Activated CD4-positive, alpha-beta memory T cell treated with anti-CD3 and anti-CD28 coated beads, Interleukin-2, amount 10 ng/mL, durations not matched to agents 7 days and 5 days (primary cell): ENCODE data around the gene PARD6A. TPM values are rescaled to one million over a fixed set of nuclear protein-coding genes. Genes with fewer than 3 reads are reported as not detected.

Experiments used
- CTCF ChIA-PET: fragments of 350-600 bp; sonication (Branson Sonifier 250); formaldehyde crosslinking; loops from one replicate; lab custom pipeline; 2021; ENCODE audit warnings: antibody characterized with exemption, inconsistent platforms; lab: Charles Lee
- POLR2A ChIA-PET: fragments of 350-600 bp; sonication (Branson Sonifier 250); formaldehyde crosslinking; loops from one replicate; lab custom pipeline; 2021; ENCODE audit warnings: antibody characterized with exemption; lab: Charles Lee
- DNase-seq: peaks from one replicate; pipeline ENCODE4 v3.0.0-alpha.2; 2020
- H3K27ac Mint-ChIP-seq: one replicate; pipeline ENCODE4 v1.8.0; 2021; ENCODE audit warnings: mild to moderate bottlenecking, mixed read lengths
- H3K27me3 Mint-ChIP-seq: one replicate; pipeline ENCODE4 v1.8.0; 2021; ENCODE audit warnings: mixed read lengths
- H3K36me3 Mint-ChIP-seq: one replicate; pipeline ENCODE4 v1.8.0; 2021; ENCODE audit warnings: low read depth, mixed read lengths
- H3K4me1 Mint-ChIP-seq: one replicate; pipeline ENCODE4 v1.8.0; 2021; ENCODE audit warnings: mixed read lengths
- H3K4me3 Mint-ChIP-seq: one replicate; pipeline ENCODE4 v1.8.0; 2021; ENCODE audit warnings: mild to moderate bottlenecking, mixed read lengths
- H3K9me3 Mint-ChIP-seq: one replicate; pipeline ENCODE4 v1.8.0; 2021; ENCODE audit warnings: mixed read lengths
- total RNA-seq, 2 experiments: library from RNA; stranded (reverse); gene quantifications; one replicate each; pipeline ENCODE4 v1.2.3, GENCODE V29; 2021

Gene PARD6A
- total RNA-seq, 2 experiments from 2014 or later, result 12.2 to 14.0 TPM

DNA sequence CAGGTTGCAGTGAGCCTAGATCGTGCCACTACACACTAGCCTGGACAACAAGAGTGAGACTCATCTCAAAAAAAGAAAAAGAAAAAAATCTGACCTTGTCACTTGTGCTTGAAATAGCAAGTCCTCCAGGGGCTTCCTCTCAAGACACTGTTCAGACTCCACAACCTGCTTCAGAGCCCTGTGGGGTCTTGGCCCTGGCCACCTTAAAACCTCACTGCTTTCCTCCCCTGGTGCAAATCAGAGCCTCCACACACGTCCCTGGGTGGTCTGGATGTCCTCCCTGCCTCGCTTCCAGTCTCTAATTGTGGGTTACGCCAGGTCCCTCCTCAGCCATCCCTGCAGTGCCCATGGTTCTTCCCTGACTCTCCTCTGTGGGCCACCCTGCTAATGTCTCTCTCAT is 5.4 kb upstream of the PARD6A start:
- DNase-seq, result no peak
- ChIA-PET POLR2A (interaction anchor here (6.0 to 6.6 kb wide), 2 partner anchors 9 to 93 kb away, joined by 71 to 109 read pairs; partner anchors contain the start of genes CARMIL2 and CTCF), CTCF (no interaction called here)
- no peaks in the 10 kb centered on the region for H3K9me3 Mint-ChIP-seq
- H3K36me3 Mint-ChIP-seq, result peaks cover 54% of the 10 kb centered on the region
- H3K27me3 Mint-ChIP-seq, result no peaks in the 10 kb centered on the region
- no peak overlapping the region for H3K4me3 Mint-ChIP-seq
- H3K4me1 Mint-ChIP-seq, result peaks cover 26% of the 10 kb centered on the region
- peak overlapping the region; percentile 5 for H3K27ac Mint-ChIP-seq

- no peak for DNase-seq
- Mint-ChIP-seq H3K27ac (no peak overlapping the region), H3K27me3 (no peaks in the 10 kb centered on the region), H3K36me3 (peaks cover 46% of the 10 kb centered on the region), H3K4me3 (no peak overlapping the region), H3K4me1 (peaks cover 28% of the 10 kb centered on the region), H3K9me3 (no peaks in the 10 kb centered on the region)
- POLR2A ChIA-PET, result interaction anchor here (1.5 to 6.6 kb wide), 3 partner anchors 10 to 175 kb away, joined by 3 to 109 read pairs (median 71); partner anchors contain the start of genes ATP6V0D1, CARMIL2 and CTCF
- CTCF ChIA-PET, result no interaction called here
Measured at GRCh38 chr16:67656344-67657016, 4.3 kb upstream of the PARD6A start.

- ChIA-PET POLR2A (interaction anchor here (1.3 to 6.6 kb wide), 5 partner anchors 10 to 176 kb away, joined by 3 to 109 read pairs (median 5); partner anchors contain the start of genes ATP6V0D1, CARMIL2 and CTCF), CTCF (interaction anchor here (1.3 to 16.7 kb wide), 4 partner anchors 13 to 176 kb away, joined by 3 to 179 read pairs (median 36); partner anchors contain the start of gene CARMIL2)
- Mint-ChIP-seq H3K27me3 (no peaks in the 10 kb centered on the region), H3K4me3 (no peak overlapping the region), H3K9me3 (no peaks in the 10 kb centered on the region), H3K4me1 (peaks cover 31% of the 10 kb centered on the region), H3K27ac (no peak overlapping the region), H3K36me3 (peaks cover 40% of the 10 kb centered on the region)
- DNase-seq, result no peak
Measured at GRCh38 chr16:67657017-67657608, 3.6 kb upstream of the PARD6A start.

DNA sequence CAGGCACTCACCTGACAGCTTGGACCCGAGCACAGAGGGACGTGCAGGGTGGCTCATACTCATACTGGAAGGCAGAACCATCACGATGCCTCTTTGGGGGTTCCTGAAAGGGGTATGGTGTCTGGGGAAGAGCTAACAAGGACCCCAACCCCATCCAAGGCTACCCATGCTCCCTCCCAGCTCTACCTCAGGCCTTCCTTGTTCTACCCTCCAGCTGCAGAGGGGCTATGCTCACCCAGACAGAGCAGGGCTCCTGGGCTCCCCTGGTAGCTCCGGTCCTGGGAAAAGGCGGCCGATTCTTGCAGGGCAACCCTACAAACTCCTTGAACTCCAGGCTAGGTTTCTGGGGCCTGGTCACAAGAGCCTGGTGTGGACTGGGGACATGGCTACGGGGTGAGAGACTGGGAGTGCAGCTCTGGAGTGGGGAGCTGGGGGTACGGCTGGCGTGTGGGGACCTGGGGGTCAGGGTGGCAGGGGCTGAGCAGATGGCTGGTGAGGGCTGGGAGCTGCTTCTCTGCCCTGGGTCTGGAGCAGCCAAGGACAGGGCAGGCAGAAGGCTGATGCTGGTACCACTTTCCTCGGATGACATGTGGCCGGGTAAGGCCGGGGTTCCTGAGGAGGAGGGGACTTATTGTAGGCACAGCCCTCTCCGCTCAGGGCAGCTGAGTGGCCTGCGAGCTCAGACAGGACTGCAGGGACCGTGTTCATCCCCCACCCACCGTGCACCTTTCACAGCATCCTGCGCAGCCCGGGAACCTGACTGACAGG is 2.8 kb upstream of the PARD6A start:
- Mint-ChIP-seq H3K27me3 (no peaks in the 10 kb centered on the region), H3K27ac (no peak overlapping the region)
- POLR2A ChIA-PET, result interaction anchor here (0.9 to 6.6 kb wide), 10 partner anchors 7 to 177 kb away, joined by 3 to 109 read pairs (median 4); partner anchors contain the start of genes ATP6V0D1, CARMIL2, CTCF and GFOD2

GRCh38 chr16:67658849-67659674 is 1.7 kb upstream of the PARD6A start:
- Mint-ChIP-seq H3K27me3 (no peaks in the 10 kb centered on the region), H3K36me3 (peaks cover 35% of the 10 kb centered on the region), H3K4me3 (peak overlapping the region; percentile 89), H3K27ac (peak overlapping the region; percentile 96), H3K9me3 (no peaks in the 10 kb centered on the region), H3K4me1 (peaks cover 32% of the 10 kb centered on the region)
- ChIA-PET POLR2A (interaction anchor here (0.6 to 6.6 kb wide), 14 partner anchors 8 to 234 kb away, joined by 3 to 109 read pairs (median 7); partner anchors contain the start of genes CARMIL2, CTCF, GFOD2 and PSKH1), CTCF (interaction anchor here (0.5 to 16.7 kb wide), 7 partner anchors 11 to 174 kb away, joined by 3 to 179 read pairs (median 4); partner anchors contain the start of gene CARMIL2)
- DNase-seq, result no peak

More for the DNA sequence above, 2.8 kb upstream of the PARD6A start:
- peaks cover 31% of the 10 kb centered on the region for H3K4me1 Mint-ChIP-seq
- CTCF ChIA-PET, result interaction anchor here (1.2 to 16.7 kb wide), 7 partner anchors 9 to 176 kb away, joined by 3 to 179 read pairs (median 4); partner anchors contain the start of gene CARMIL2
- H3K4me3 Mint-ChIP-seq, result peak overlapping the region; percentile 89
- H3K9me3 Mint-ChIP-seq, result no peaks in the 10 kb centered on the region
- H3K36me3 Mint-ChIP-seq, result peaks cover 37% of the 10 kb centered on the region
- DNase-seq, result no peak

DNA sequence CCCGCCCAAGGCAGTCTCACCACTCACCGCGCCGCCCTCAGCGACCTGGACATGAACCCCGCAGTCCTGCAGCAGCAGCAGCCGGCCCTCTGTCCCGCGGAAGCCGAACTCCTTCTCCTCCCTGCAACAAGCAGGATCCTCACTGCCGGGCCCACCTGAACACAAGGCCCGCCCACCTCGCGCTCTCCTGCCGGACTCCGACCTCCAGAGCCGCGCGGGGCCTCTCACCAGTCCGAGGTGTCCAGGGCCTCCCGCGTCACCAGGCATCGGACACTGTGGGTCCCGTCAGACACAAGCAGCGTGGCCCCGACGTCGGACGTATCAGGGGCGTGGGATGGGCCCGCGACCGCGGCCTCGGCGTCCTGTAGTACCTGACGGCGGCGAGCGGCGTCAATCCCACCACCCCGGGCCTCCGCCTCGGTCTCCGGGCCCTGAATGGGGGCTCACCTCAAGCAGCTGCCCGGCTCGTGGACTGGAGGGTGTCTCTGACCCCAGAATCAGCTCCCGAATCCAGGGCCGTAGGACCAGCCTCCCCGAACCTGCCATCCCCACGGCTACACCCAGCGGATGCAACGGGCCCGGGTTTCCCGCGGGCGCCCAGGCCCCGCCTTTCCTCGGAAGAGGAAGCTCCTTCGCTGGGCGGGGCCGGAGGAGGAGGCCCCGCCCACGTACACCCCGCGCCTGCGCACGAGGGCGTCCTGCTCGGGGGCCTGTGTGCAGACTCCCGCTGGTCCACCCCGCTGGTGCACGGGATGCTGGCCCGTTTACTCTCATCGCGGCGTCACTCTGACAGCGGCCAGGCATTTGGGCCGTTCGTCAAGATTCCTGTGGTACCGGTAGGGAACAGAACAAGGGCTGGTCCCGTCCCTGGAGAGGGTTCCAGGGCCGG is 841 bp upstream of the PARD6A start, which contains the start of gene ACD:
TSS of gene ACD (minus strand) at position 586 of the 889 bp plus-strand sequence. CDS start at position 546, 40 bp downstream.
- ChIA-PET CTCF (interaction anchor here (0.6 to 16.7 kb wide), 13 partner anchors 9 to 181 kb away, joined by 3 to 179 read pairs (median 4); partner anchors contain the start of genes ATP6V0D1, CARMIL2, CTCF and RANBP10), POLR2A (interaction anchor here (0.6 to 6.6 kb wide), 24 partner anchors 9 to 425 kb away, joined by 3 to 109 read pairs (median 5); partner anchors contain the start of genes ATP6V0D1, CARMIL2, CTCF and GFOD2)
- Mint-ChIP-seq H3K4me1 (peaks cover 34% of the 10 kb centered on the region), H3K27me3 (no peaks in the 10 kb centered on the region), H3K36me3 (peaks cover 28% of the 10 kb centered on the region), H3K4me3 (peak within 1 kb of the TSS; percentile 89), H3K27ac (peak within 1 kb of the TSS; percentile 96), H3K9me3 (no peaks in the 10 kb centered on the region)
- peak; percentile 94 for DNase-seq

- H3K27me3 Mint-ChIP-seq, result no peaks in the 10 kb centered on the region
- H3K4me1 Mint-ChIP-seq, result peaks cover 37% of the 10 kb centered on the region
- peak; percentile 47 for DNase-seq
- peaks cover 19% of the 10 kb centered on the region for H3K36me3 Mint-ChIP-seq
- peak overlapping the region; percentile 78 for H3K27ac Mint-ChIP-seq
- peak overlapping the region; percentile 89 for H3K4me3 Mint-ChIP-seq
- CTCF ChIA-PET, result interaction anchor here (0.5 to 16.7 kb wide), 3 partner anchors 114 to 808 kb away, joined by 4 to 179 read pairs (median 36); no protein-coding TSS in a partner anchor
- no peaks in the 10 kb centered on the region for H3K9me3 Mint-ChIP-seq
- POLR2A ChIA-PET, result interaction anchor here (0.7 to 6.6 kb wide), 11 partner anchors 10 to 424 kb away, joined by 3 to 109 read pairs (median 7); partner anchors contain the start of genes ATP6V0D1, CARMIL2, CTCF and NFATC3
Measured at GRCh38 chr16:67661101-67661761, 471 bp downstream of the PARD6A start.

DNA sequence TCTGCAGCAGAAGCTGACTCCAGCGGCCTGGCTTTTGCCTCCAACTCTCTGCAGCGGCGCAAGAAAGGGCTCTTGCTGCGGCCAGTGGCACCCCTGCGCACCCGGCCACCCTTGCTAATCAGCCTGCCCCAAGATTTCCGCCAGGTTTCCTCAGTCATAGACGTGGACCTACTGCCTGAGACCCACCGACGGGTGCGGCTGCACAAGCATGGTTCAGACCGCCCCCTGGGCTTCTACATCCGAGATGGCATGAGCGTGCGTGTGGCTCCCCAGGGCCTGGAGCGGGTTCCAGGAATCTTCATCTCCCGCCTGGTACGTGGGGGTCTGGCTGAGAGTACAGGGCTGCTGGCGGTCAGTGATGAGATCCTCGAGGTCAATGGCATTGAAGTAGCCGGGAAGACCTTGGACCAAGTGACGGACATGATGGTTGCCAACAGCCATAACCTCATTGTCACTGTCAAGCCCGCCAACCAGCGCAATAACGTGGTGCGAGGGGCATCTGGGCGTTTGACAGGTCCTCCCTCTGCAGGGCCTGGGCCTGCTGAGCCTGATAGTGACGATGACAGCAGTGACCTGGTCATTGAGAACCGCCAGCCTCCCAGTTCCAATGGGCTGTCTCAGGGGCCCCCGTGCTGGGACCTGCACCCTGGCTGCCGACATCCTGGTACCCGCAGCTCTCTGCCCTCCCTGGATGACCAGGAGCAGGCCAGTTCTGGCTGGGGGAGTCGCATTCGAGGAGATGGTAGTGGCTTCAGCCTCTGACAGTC is 1.3 kb downstream of the PARD6A start:
- Mint-ChIP-seq H3K4me1 (peaks cover 42% of the 10 kb centered on the region), H3K9me3 (no peaks in the 10 kb centered on the region), H3K4me3 (peak overlapping the region; percentile 89), H3K36me3 (peaks cover 16% of the 10 kb centered on the region), H3K27me3 (no peaks in the 10 kb centered on the region), H3K27ac (no peak overlapping the region)
- no peak for DNase-seq
- CTCF ChIA-PET, result interaction anchor here (1.0 to 16.7 kb wide), 11 partner anchors 11 to 186 kb away, joined by 3 to 179 read pairs (median 6); partner anchors contain the start of genes ATP6V0D1, CARMIL2, CENPT and CTCF
- POLR2A ChIA-PET, result interaction anchor here (0.9 to 6.6 kb wide), 3 partner anchors 16 to 114 kb away, joined by 3 to 109 read pairs (median 16); partner anchors contain the start of gene CARMIL2

DNA sequence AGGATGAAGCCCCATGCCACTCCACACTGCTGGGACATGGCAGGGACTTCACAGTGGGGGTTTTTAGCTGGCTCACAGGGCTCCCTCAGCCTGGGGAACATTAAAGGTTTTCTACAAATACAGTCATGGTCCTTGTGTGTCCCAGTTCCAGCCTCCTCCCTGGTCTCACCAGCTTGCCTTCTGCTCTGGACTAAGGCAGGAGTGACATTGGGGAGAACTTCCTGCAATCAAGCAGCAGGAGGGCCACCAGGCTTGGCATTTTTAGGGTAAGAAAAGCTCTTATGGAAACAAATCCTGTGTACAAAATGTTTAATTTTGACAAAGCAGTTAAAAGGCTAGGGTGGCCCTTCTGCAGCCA is 1.9 kb downstream of the PARD6A start:
- H3K4me1 Mint-ChIP-seq, result peaks cover 48% of the 10 kb centered on the region
- CTCF ChIA-PET, result interaction anchor here (0.7 to 16.7 kb wide), 13 partner anchors 10 to 273 kb away, joined by 3 to 179 read pairs (median 5); partner anchors contain the start of genes ATP6V0D1, CARMIL2, CENPT and CTCF
- no peaks in the 10 kb centered on the region for H3K9me3 Mint-ChIP-seq
- H3K4me3 Mint-ChIP-seq, result no peak overlapping the region
- H3K36me3 Mint-ChIP-seq, result peaks cover 13% of the 10 kb centered on the region
- H3K27ac Mint-ChIP-seq, result no peak overlapping the region
- no peaks in the 10 kb centered on the region for H3K27me3 Mint-ChIP-seq
- POLR2A ChIA-PET, result interaction anchor here (0.8 to 0.9 kb wide), 2 partner anchors 28 to 109 kb away, joined by 3 read pairs; no protein-coding TSS in a partner anchor
- no peak for DNase-seq
